Upper lobe of right lung (tissue), 1 donor: ENCODE results near the gene IL12RB2. TPM values are rescaled to one million over a fixed set of nuclear protein-coding genes. Genes with fewer than 3 reads are reported as not detected.
"Not testable (repeated sequence)": the region's sequence is repeated elsewhere in the genome, so short reads cannot be mapped to it uniquely, and the experiment has no call there.

Experiments
- ATAC-seq: fragments of 200-7000 bp; cut with Tn5 transposase; one replicate; pipeline ENCODE4 v1.9.1; 2020; ENCODE audit warnings: mild to moderate bottlenecking, moderate library complexity
- DNase-seq: peaks from one replicate; pipeline ENCODE4 v3.0.0-alpha.2; 2020
- H3K27ac ChIP-seq: fragments of 200-600 bp; one replicate; pipeline ENCODE4 v1.8.0; 2022
- H3K27me3 ChIP-seq: fragments of 200-600 bp; one replicate; pipeline ENCODE4 v1.8.0; 2022; ENCODE audit warnings: mild to moderate bottlenecking
- H3K36me3 ChIP-seq: fragments of 200-600 bp; one replicate; pipeline ENCODE4 v1.8.0; 2022
- H3K4me1 ChIP-seq: fragments of 200-600 bp; one replicate; pipeline ENCODE4 v1.8.0; 2022
- H3K4me3 ChIP-seq: fragments of 200-600 bp; one replicate; pipeline ENCODE4 v1.8.0; 2022; ENCODE audit warnings: mild to moderate bottlenecking
- H3K9me3 ChIP-seq: fragments of 200-600 bp; one replicate; pipeline ENCODE4 v1.8.0; 2022
- CTCF ChIP-seq: fragments of 200-600 bp; IDR thresholded peaks from one replicate; pipeline ENCODE4 v1.8.0; 2022; ENCODE audit warnings: antibody characterized with exemption
- intact Hi-C: fragments of 100-400 bp; cut with DNase I; formaldehyde crosslinking; loops from one replicate; pipeline ENCODE4 v1.11.0; 2022
- total RNA-seq: library from RNA; stranded (reverse); fragmentation: NEBNext Ultra II Directional; extraction: Animal tissue kit (Norgen Biotek cat#: 25700); gene quantifications from one replicate; pipeline ENCODE4 v1.2.1, GENCODE V29; 2021
- donor health status: DM: no; HTN: yes; CAD: no; lungs with severe emphysema.

Gene IL12RB2
- total RNA-seq, 1 donor from 2014 or later: 0.87 TPM

GRCh38 chr1:67404212-67404620 lies 96.5 kb downstream of the IL12RB2 start:
- DNase-seq: no peak
- intact Hi-C loops: no loop called here
- Histone ChIP-seq H3K36me3 (no peaks in the 10 kb centered on the region), H3K4me1 (peaks cover 13% of the 10 kb centered on the region), H3K27me3 (no peaks in the 10 kb centered on the region), H3K4me3 (no peak overlapping the region), H3K9me3 (no peaks in the 10 kb centered on the region), H3K27ac (no peak overlapping the region)
- TF ChIP-seq CTCF: no peak
- no peak for ATAC-seq

GRCh38 chr1:67405473-67406245 lies 98.0 kb downstream of the IL12RB2 start:
- H3K27me3 ChIP-seq: no peaks in the 10 kb centered on the region
- no peaks in the 10 kb centered on the region for H3K9me3 ChIP-seq
- ATAC-seq (peak; percentile 45), DNase-seq (no peak)
- H3K27ac ChIP-seq: no peak overlapping the region
- TF ChIP-seq CTCF: no peak
- peaks cover 9% of the 10 kb centered on the region for H3K36me3 ChIP-seq
- H3K4me1 ChIP-seq: peaks cover 13% of the 10 kb centered on the region
- no peak overlapping the region for H3K4me3 ChIP-seq
- intact Hi-C loops: no loop called here

GRCh38 chr1:67407498-67407897 lies 99.8 kb downstream of the IL12RB2 start:
- no peaks in the 10 kb centered on the region for H3K27me3 ChIP-seq
- ATAC-seq (no peak), DNase-seq (no peak)
- intact Hi-C loops: no loop called here
- peaks cover 13% of the 10 kb centered on the region for H3K4me1 ChIP-seq
- peaks cover 28% of the 10 kb centered on the region for H3K36me3 ChIP-seq
- H3K27ac ChIP-seq: no peak overlapping the region
- no peaks in the 10 kb centered on the region for H3K9me3 ChIP-seq
- H3K4me3 ChIP-seq: no peak overlapping the region
- no peak for TF ChIP-seq CTCF

GRCh38 chr1:67408148-67408547 lies 100.5 kb downstream of the IL12RB2 start:
- ATAC-seq (no peak), DNase-seq (no peak)
- no peak overlapping the region for H3K27ac ChIP-seq
- no peak for TF ChIP-seq CTCF
- peaks cover 13% of the 10 kb centered on the region for H3K4me1 ChIP-seq
- no peaks in the 10 kb centered on the region for H3K27me3 ChIP-seq
- intact Hi-C loops: no loop called here
- no peaks in the 10 kb centered on the region for H3K9me3 ChIP-seq
- no peak overlapping the region for H3K4me3 ChIP-seq
- H3K36me3 ChIP-seq: peaks cover 34% of the 10 kb centered on the region

- H3K27ac ChIP-seq, H3K9me3 ChIP-seq, H3K27me3 ChIP-seq, H3K4me1 ChIP-seq, intact Hi-C loops, H3K4me3 ChIP-seq, DNase-seq, ATAC-seq: not testable (repeated sequence)
- H3K36me3 ChIP-seq: peaks cover 84% of the 10 kb centered on the region
Observed at GRCh38 chr1:67413101-67413500, 105.4 kb downstream of the IL12RB2 start.

GRCh38 chr1:67414574-67414973 lies 106.9 kb downstream of the IL12RB2 start:
- H3K27ac ChIP-seq: no peak overlapping the region
- DNase-seq: no peak
- H3K9me3 ChIP-seq: no peaks in the 10 kb centered on the region
- intact Hi-C loops: no loop called here
- peak; percentile 21 for ATAC-seq
- peaks cover 98% of the 10 kb centered on the region for H3K36me3 ChIP-seq
- no peak for TF ChIP-seq CTCF
- peaks cover 6% of the 10 kb centered on the region for H3K4me1 ChIP-seq
- H3K27me3 ChIP-seq: no peaks in the 10 kb centered on the region
- H3K4me3 ChIP-seq: no peak overlapping the region
